Fibroblast of lung (primary cell): Measurements from ENCODE around the gene CIITA. TPM values are rescaled to one million over a fixed set of nuclear protein-coding genes. Genes with fewer than 3 reads are reported as not detected.

ENCODE experiments used
- DNase-seq, 2 donors: peaks; one replicate each; pipeline versions ENCODE4 v3.0.0 to v3.0.0-alpha.2; 2010; ENCODE audit warnings: low read depth in 2 of 2
- H2AFZ ChIP-seq: 2 replicates; pipeline ENCODE4 v1.5.1; 2012; ENCODE audit warnings: low read length, control low read depth, inconsistent platforms
- H3K27ac ChIP-seq: 2 replicates; pipeline ENCODE4 v1.5.1; 2011; ENCODE audit warnings: low read length, control low read depth; ENCODE audit not compliant: insufficient read depth
- H3K27me3 ChIP-seq: 2 replicates; pipeline ENCODE4 v1.5.1; 2011; ENCODE audit warnings: mild to moderate bottlenecking, low read length; ENCODE audit not compliant: control insufficient read depth, insufficient read depth
- H3K36me3 ChIP-seq: 2 replicates; pipeline ENCODE4 v1.5.1; 2011; ENCODE audit warnings: low read length; ENCODE audit not compliant: control insufficient read depth, insufficient read depth
- H3K4me1 ChIP-seq: 2 replicates; pipeline ENCODE4 v1.5.1; 2011; ENCODE audit warnings: low read length; ENCODE audit not compliant: control insufficient read depth, insufficient read depth; ENCODE audit errors: extremely low read depth
- H3K4me2 ChIP-seq: 2 replicates; pipeline ENCODE4 v1.5.1; 2011; ENCODE audit warnings: low read length, control low read depth; ENCODE audit not compliant: insufficient read depth; ENCODE audit errors: extremely low read depth
- H3K4me3 ChIP-seq, 4 experiments: fragments of 200-600 bp in 1 of 4; sonication (generic) in 1 of 4; replicated peaks in 1 of 4; 2 replicates each; pipeline ENCODE4 v1.5.1; 2011 to 2016; ENCODE audit warnings: low read length in 4 of 4, low read depth in 3 of 4, mild to moderate bottlenecking in 3 of 4, control low read depth in 2 of 4, inconsistent platforms in 1 of 4, mixed read lengths in 1 of 4; ENCODE audit not compliant: insufficient read depth in 1 of 4; ENCODE audit errors: control extremely low read depth in 1 of 4
- H3K79me2 ChIP-seq: 2 replicates; pipeline ENCODE4 v1.5.1; 2012; ENCODE audit warnings: mild to moderate bottlenecking, low read length, inconsistent platforms; ENCODE audit not compliant: control insufficient read depth, insufficient read depth
- H3K9ac ChIP-seq: 2 replicates; pipeline ENCODE4 v1.5.1; 2011; ENCODE audit warnings: mild to moderate bottlenecking, low read length, control low read depth; ENCODE audit not compliant: insufficient read depth
- H3K9me3 ChIP-seq: 2 replicates; pipeline ENCODE4 v1.5.1; 2012; ENCODE audit warnings: low read depth, low read length; ENCODE audit not compliant: control insufficient read depth, insufficient read depth
- H4K20me1 ChIP-seq: 2 replicates; pipeline ENCODE4 v1.5.1; 2011; ENCODE audit warnings: low read length; ENCODE audit not compliant: control insufficient read depth, insufficient read depth; ENCODE audit errors: extremely low read depth
- CTCF ChIP-seq, 2 donors: IDR thresholded peaks in 1 of 2; conservative IDR thresholded peaks in 1 of 2; 1 replicate in 1 of 2; 2 replicates in 1 of 2; pipeline ENCODE4 v1.5.1; 2011 to 2012; ENCODE audit warnings: low read length in 2 of 2, control low read depth in 1 of 2, inconsistent platforms in 1 of 2, low read depth in 1 of 2, mild to moderate bottlenecking in 1 of 2
- EZH2 ChIP-seq: IDR thresholded peaks from 2 replicates; pipeline ENCODE4 v1.5.1; 2012; ENCODE audit warnings: low read length, control low read depth, mild to moderate bottlenecking; ENCODE audit errors: missing control alignments
- polyA plus RNA-seq, 2 donors: library from polyadenylated mRNA; depleted of rRNA in 1 of 2; stranded (reverse) in 1 of 2; unstranded in 1 of 2; fragments of >200 nt; gene quantifications; 2 replicates each; pipeline ENCODE4 v1.2.1, GENCODE V29; 2011 to 2012; ENCODE audit warnings: missing spikeins in 1 of 2
- total RNA-seq: library from RNA; depleted of rRNA; stranded (reverse); fragments of >200 nt; gene quantifications from 2 replicates; pipeline ENCODE4 v1.2.1, GENCODE V29; 2014

CIITA gene
- total and polyA plus RNA-seq, 2 donors (not counting 1 experiment from before 2014, with no cell fraction given) = 0.27 to 0.66 TPM

- Histone ChIP-seq H3K79me2 (no peaks in the 10 kb centered on the region), H3K9ac (no peak overlapping the region), H3K27me3 (no peaks in the 10 kb centered on the region), H4K20me1 (no peaks in the 10 kb centered on the region), H3K4me3 (no peak overlapping the region), H3K4me2 (no peak overlapping the region), H3K4me1 (peaks cover 10% of the 10 kb centered on the region), H2AFZ (no peak overlapping the region), H3K27ac (no peak overlapping the region), H3K36me3 (no peaks in the 10 kb centered on the region), H3K9me3 (no peaks in the 10 kb centered on the region)
- TF ChIP-seq CTCF (conservative IDR thresholded peaks at IDR 0.05 in 1 of 2, IDR thresholded peaks at IDR 0.05 in 1 of 2; ENCODE audit: low read depth in 1 of 2, low read length in 2 of 2) (no peak), EZH2 (no peak)
- no peak for DNase-seq
Observed at GRCh38 chr16:10868104-10868595, 8.9 kb upstream of the CIITA start.

GRCh38 chr16:10868596-10869469 lies 8.2 kb upstream of the CIITA start:
- no peak overlapping the region for H3K9ac ChIP-seq
- no peak for DNase-seq
- H3K4me2 ChIP-seq = no peak overlapping the region
- H3K27ac ChIP-seq = no peak overlapping the region
- no peak overlapping the region for H2AFZ ChIP-seq
- no peak for TF ChIP-seq CTCF (conservative IDR thresholded peaks at IDR 0.05 in 1 of 2, IDR thresholded peaks at IDR 0.05 in 1 of 2; ENCODE audit: low read depth in 1 of 2, low read length in 2 of 2)
- no peak for TF ChIP-seq EZH2
- H3K27me3 ChIP-seq = no peaks in the 10 kb centered on the region
- no peaks in the 10 kb centered on the region for H3K9me3 ChIP-seq
- H3K4me3 ChIP-seq = no peak overlapping the region
- H3K79me2 ChIP-seq = no peaks in the 10 kb centered on the region
- no peaks in the 10 kb centered on the region for H4K20me1 ChIP-seq
- H3K4me1 ChIP-seq = peaks cover 10% of the 10 kb centered on the region
- H3K36me3 ChIP-seq = no peaks in the 10 kb centered on the region

GRCh38 chr16:10870137-10870776 lies 6.7 kb upstream of the CIITA start:
- no peak overlapping the region for H2AFZ ChIP-seq

More at GRCh38 chr16:10870137-10870776, 6.7 kb upstream of the CIITA start:
- Histone ChIP-seq H3K4me2 (no peak overlapping the region), H3K4me1 (peaks cover 10% of the 10 kb centered on the region), H3K9ac (no peak overlapping the region), H3K27me3 (no peaks in the 10 kb centered on the region), H3K4me3 (no peak overlapping the region), H3K27ac (no peak overlapping the region), H4K20me1 (no peaks in the 10 kb centered on the region), H3K36me3 (no peaks in the 10 kb centered on the region), H3K9me3 (no peaks in the 10 kb centered on the region), H3K79me2 (no peaks in the 10 kb centered on the region)
- DNase-seq = no peak
- TF ChIP-seq CTCF (conservative IDR thresholded peaks at IDR 0.05 in 1 of 2, IDR thresholded peaks at IDR 0.05 in 1 of 2; ENCODE audit: low read depth in 1 of 2, low read length in 2 of 2) (no peak), EZH2 (no peak)
